GM12865 (cell line): ENCODE results near the gene SLC27A4.

Source experiments
- DNase-seq: peaks from one replicate; pipeline ENCODE4 v3.0.0; 2010; ENCODE audit warnings: low read depth
- H3K4me3 ChIP-seq: 2 replicates; pipeline ENCODE4 v1.5.1; 2011; ENCODE audit warnings: mild to moderate bottlenecking, low read depth, low read length, control low read depth
- TF ChIP-seq, protein P1 (sequence below): IDR thresholded peaks from 2 replicates; pipeline ENCODE4 v1.5.1; 2011; ENCODE audit warnings: low read length, control low read depth, low read depth, inconsistent platforms; ENCODE audit not compliant: insufficient read depth; ENCODE audit errors: missing control alignments

The SLC27A4 gene

DNA sequence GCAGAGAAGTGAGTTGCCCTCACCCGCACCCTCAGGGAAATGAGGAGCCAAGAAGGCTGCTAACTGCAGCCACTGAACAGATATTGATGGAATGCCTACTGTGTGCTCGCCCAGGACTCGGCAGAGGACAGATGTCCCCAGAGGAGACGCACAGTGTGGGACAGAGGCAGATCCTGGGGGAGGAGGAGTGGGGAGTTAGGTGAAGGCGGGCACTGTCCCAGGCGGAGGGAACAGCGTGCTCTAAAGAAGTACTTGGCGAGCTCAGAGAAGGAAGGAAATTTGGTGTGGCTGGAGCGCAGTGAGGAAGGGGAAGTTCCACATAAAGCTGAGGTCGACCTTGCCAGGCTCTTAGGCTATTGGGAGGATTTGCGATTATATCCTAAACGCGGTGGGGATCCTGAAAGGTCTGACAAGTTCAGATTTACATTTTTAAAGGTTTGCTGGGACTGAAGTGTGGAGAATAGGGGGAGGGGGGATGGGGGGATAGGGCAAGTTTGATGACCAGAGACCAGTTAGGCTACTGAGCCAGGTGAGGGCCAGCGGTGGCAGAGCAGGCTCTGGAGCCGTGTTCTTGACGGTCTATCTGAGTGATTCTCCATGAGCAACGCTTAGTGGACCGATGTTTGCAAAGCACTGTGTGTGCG lies 56.8 kb downstream of the SLC27A4 start:
- no peak for DNase-seq
- no peak overlapping the region for H3K4me3 ChIP-seq
- TF ChIP-seq, protein P1, sequence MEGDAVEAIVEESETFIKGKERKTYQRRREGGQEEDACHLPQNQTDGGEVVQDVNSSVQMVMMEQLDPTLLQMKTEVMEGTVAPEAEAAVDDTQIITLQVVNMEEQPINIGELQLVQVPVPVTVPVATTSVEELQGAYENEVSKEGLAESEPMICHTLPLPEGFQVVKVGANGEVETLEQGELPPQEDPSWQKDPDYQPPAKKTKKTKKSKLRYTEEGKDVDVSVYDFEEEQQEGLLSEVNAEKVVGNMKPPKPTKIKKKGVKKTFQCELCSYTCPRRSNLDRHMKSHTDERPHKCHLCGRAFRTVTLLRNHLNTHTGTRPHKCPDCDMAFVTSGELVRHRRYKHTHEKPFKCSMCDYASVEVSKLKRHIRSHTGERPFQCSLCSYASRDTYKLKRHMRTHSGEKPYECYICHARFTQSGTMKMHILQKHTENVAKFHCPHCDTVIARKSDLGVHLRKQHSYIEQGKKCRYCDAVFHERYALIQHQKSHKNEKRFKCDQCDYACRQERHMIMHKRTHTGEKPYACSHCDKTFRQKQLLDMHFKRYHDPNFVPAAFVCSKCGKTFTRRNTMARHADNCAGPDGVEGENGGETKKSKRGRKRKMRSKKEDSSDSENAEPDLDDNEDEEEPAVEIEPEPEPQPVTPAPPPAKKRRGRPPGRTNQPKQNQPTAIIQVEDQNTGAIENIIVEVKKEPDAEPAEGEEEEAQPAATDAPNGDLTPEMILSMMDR = no peak

DNA sequence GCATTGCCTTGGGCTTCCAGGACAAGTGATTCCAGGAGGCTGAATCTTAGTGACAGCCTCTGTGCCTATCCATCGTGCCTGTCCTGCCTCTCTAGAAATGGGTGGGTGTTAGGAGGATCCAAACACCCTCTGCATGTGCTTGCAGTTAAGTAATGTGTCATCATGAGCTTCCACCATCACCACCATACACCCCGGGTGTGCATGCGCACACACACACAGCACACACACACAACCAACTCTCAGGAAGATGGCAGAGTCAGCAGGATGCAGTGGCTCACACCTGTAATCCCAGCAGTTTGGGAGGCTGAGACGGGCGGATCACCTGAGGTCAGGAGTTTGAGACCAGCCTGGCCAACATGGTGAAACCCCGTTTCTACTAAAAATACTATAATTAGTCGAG lies 57.5 kb downstream of the SLC27A4 start:
- H3K4me3 ChIP-seq = no peak overlapping the region
- TF ChIP-seq, protein P1 = no peak
- no peak for DNase-seq

DNA sequence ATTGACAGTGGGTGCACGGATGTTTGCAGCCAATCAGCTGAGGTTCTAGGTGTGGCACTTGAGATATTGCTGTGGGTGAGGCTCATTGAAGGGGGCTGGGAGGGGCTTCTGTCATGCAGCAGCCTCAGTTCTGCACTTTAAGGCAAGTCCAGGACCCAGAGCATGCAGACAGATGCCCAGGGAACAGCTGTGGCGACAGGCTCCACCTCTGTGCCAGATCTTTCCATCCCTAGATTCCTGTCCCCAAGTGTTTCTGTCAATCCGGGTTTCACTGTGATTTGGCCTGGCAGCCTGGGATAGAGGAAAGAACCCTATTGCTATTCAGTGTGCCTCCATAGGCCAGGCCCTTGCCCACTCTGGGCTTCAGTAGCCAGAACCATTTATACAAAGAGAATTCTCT lies 59.5 kb downstream of the SLC27A4 start:
- no peak for DNase-seq
- TF ChIP-seq, protein P1 = no peak
- H3K4me3 ChIP-seq = no peak overlapping the region

DNA sequence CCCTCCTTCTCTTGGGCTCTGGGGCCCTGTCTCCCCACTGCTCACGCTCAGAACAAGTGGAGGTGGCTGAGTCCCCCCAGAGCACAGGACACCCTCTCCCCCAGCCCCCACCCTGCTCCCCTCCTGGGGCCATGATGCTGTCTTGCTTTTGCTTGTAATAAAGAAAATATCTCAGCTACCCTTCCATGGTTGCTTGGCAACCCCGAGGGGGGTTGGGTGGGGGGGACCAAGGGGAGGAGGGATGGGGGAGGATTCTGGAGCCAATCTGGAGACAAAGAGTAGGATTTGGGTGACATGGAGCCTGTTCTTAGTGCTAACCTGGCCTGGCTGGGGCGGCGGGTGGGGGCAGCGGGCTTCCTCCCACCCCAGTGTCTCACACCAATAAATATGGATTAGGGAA lies 64.2 kb downstream of the SLC27A4 start:
- no peak overlapping the region for H3K4me3 ChIP-seq
- TF ChIP-seq, protein P1 = no peak
- DNase-seq = no peak

DNA sequence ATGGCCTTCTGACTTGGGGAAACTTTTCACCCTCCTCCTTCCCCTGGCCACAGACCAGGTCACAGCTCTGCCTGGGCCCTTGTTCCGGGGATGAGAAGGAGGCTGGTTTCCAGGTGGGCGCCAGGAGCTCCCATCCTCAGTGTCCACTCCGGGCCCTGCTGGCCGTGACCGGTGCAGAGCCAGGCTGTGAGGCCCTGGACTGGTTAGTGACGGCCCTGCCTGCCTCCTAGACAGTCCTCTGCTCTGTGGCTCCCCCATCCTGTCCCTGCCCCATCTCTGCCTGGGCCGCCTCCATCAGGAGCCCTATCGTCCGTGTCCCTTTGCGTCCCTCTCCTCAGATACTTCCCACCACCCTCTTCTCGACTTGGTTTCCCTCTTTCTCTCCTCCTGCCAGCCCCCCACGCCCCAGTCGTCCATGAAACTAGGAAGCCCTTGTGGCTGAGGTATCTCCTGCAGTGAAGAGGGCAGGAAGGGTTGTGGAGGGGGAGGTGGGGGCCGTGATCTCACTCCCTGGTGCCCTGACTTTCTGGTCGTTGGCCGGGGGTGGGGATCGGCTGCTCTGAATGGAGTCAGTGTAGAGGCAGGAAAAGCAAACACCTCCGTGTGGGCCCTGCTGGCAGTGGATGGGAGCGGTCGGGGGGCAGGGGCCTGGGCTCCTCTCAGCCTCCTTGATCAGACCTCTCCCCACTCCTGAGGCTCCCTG lies 64.9 kb downstream of the SLC27A4 start:
- H3K4me3 ChIP-seq = no peak overlapping the region
- DNase-seq = no peak
- TF ChIP-seq, protein P1 = no peak

DNA sequence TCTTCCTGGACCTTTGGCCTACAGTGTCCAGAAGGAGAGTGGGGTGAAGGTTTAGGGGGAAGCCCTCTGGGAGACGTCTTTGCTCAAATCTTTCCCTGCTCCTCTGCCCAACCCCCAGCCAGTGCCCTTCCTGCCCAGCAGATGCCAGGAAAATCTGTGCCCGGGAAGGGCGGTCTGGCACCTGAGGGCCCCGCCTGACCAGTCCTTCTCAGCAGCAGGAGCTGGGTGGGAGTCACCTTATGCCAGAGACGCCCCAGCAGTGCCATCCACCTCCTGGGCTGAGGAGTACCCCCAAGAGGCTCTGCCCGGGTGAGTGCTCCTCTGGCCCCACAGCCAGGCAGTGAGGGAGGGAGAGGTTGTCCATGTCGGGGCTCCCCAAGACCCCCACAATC lies 65.4 kb downstream of the SLC27A4 start:
- DNase-seq = no peak
- TF ChIP-seq, protein P1 = no peak
- H3K4me3 ChIP-seq = no peak overlapping the region
